HAP-1 (cell line): ENCODE data around the gene CRYBA2.

Experiments used
- DNase-seq, 2 experiments: peaks; one replicate each; pipeline ENCODE4 v3.0.0-alpha.2; 2016 to 2020; ENCODE audit warnings: low spot score in 2 of 2
- H3K27me3 ChIP-seq: fragments of 250-450 bp; sonication (Bioruptor Pico); 2 replicates; pipeline ENCODE4 v1.5.1; 2020; ENCODE audit warnings: low read depth, mild to moderate bottlenecking, moderate library complexity
- H3K36me3 ChIP-seq: fragments of 250-450 bp; sonication (Bioruptor Pico); replicated peaks from 2 replicates; pipeline ENCODE4 v1.5.1; 2020; ENCODE audit warnings: mild to moderate bottlenecking
- H3K4me1 ChIP-seq: fragments of 250-450 bp; sonication (Bioruptor Pico); 2 replicates; pipeline ENCODE4 v1.5.1; 2020; ENCODE audit warnings: mild to moderate bottlenecking
- H3K4me3 ChIP-seq: fragments of 250-450 bp; sonication (Bioruptor Pico); 2 replicates; pipeline ENCODE4 v1.5.1; 2020; ENCODE audit warnings: mild to moderate bottlenecking, moderate library complexity
- H3K9me3 ChIP-seq: fragments of 250-450 bp; sonication (Bioruptor Pico); 2 replicates; pipeline ENCODE4 v1.5.1; 2020; ENCODE audit warnings: mild to moderate bottlenecking, moderate library complexity
- in situ Hi-C: fragments of 300-500 bp; cut with MboI; formaldehyde crosslinking; loops from 3 replicates; pipeline ENCODE4 v1.14.3; 2020; ENCODE audit warnings: low sequenced_read_pairs, inconsistent platforms, mixed read lengths

The CRYBA2 gene

DNA sequence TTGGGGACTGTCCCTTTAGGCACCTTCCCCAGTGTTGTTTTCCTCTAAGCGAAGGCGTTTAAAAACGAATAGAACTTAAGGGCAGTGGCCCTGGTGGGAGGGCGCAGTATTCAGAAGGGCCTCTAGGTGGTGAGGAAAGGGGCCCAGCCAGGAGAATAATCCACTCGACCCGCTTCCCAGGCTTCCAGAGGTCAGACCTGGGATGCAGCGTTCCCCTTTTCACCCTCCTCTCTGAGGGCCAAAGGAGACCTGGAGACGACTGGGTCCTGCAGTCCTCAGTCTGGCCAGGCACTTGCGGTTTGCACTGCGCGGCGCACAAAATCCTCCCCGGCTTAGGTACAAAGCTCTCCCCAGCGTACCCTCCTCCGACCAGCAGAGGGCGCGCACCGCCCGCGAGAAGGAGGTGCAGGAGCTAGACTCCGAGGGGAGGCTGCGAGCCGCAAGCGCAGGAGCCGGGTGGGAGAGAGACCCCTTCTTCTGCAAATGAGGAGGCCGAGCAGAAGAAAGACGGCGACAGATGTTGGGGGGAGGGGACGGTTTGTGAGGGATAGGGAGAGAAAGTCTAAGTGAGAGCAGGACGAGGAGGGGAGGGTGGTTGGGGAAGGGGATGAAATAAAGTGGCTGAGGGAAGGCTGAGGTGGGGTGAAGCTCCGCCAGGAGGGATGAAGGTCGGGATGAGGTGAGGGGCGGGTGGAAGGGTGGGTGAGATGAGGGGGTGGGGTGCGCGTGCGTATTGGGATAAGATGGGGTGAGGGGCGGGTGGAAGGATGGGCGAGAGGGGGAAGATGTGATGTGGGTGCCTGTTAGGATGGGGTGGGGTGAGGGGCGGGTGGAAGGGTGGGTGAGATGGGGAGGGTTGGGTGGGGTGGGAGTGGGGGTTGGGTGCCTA lies 13.1 kb downstream of the CRYBA2 start:
- in situ Hi-C loops: no loop called here
- DNase-seq: peak; percentile 74 to 91
- Histone ChIP-seq H3K4me1 (no peaks in the 10 kb centered on the region), H3K36me3 (no peaks in the 10 kb centered on the region), H3K9me3 (no peaks in the 10 kb centered on the region), H3K4me3 (peak overlapping the region; percentile 16), H3K27me3 (peaks cover 43% of the 10 kb centered on the region)

DNA sequence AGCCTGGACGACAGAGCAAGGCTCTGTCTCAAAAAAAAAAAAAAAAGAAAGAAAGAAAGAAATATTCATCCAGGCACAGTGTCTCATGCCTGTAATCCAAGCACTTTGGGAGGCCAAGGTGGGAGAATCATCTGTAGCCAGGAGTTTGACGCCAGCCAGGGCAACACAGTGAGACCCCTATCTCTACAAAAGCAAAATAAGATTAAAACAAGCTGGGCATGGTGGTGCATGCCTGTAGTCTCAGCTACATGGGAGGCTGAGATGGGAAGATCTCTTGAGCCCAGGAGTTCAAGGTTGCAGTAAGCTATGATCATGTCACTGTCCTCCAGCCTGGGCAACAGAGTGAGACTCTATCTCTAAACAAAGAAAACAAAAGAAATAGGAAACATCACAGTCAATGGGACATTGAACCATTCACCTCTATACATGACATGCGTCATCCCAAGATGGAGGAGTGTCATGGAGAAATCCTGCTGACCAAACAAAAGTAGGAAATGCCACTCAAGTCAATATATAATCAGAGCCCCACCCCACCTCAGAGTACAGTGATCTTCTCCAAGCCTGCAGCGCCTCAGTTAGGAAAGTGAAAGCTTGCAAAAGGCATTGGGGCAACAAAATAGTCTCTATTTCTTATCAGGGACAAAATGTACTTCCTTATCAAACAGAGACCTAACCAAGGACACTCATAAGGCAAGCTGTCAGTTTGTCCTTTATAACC lies 18.0 kb downstream of the CRYBA2 start:
- DNase-seq: no peak
- no peaks in the 10 kb centered on the region for H3K4me1 ChIP-seq
- in situ Hi-C loops: no loop called here
- no peaks in the 10 kb centered on the region for H3K9me3 ChIP-seq
- no peaks in the 10 kb centered on the region for H3K36me3 ChIP-seq
- peaks cover 12% of the 10 kb centered on the region; the same call in 1 of the 2 replicates for H3K27me3 ChIP-seq
- H3K4me3 ChIP-seq: no peak overlapping the region

DNA sequence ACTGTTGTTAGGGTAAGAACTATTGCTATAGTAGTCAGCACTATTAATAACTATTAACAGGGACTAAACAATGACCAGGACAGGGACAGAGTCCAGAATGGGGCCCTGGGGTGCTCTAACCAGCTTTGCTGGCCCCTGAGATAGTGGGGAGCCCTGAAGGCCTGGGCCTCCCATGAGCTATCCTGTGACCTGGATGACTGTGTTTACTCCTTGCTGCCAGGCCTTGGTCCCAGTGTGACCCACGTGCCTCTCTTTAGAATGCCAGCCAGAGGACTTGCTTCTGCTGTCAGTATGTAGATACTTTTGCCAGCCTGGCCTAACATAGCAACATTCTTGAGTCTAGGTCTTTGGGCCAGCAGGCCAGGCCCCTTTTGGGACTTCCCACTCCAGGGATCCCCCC lies 22.3 kb downstream of the CRYBA2 start:
- peaks cover 17% of the 10 kb centered on the region for H3K27me3 ChIP-seq
- H3K4me3 ChIP-seq: no peak overlapping the region
- no peaks in the 10 kb centered on the region for H3K4me1 ChIP-seq
- no peaks in the 10 kb centered on the region for H3K36me3 ChIP-seq
- DNase-seq: no peak
- no peaks in the 10 kb centered on the region for H3K9me3 ChIP-seq
- in situ Hi-C loops: no loop called here

DNA sequence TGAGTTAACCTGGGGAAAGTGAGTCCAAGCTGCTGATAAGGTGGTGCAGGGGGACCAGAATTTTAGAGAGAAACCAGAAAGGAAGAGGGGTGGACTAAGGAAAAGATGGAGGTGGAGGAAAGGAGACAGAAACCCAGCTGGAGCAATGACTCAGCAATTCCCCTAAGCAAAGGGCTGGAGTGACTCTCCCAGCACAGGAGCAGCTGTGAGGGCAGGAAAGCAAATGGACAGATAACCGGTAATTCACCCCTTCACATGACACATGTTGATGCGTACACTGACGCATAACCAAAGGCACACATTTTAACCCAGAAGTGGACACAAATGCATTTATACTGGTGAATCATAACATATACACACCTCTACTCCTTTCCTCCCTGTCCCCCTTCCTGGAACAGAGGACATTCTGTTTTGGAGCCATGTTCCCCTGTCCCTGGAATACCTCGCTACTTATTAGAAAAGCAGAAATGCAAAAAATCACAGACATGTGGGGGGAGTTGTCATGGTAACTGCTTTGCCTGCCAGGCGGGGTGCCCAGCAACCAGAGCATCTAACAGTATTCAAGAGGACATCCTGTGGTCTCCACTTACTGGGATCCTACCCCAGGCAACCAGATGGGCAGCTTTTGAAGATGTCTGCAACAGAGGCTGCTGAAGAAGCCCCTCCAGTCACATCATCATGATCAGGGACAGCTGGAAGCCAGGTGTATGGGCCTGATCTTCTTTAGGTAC lies 29.0 kb downstream of the CRYBA2 start:
- DNase-seq: no peak
- H3K27me3 ChIP-seq: peaks cover 20% of the 10 kb centered on the region
- in situ Hi-C loops: no loop called here
- H3K4me1 ChIP-seq: peaks cover 9% of the 10 kb centered on the region
- no peaks in the 10 kb centered on the region for H3K9me3 ChIP-seq
- H3K36me3 ChIP-seq: no peaks in the 10 kb centered on the region
- H3K4me3 ChIP-seq: no peak overlapping the region

DNA sequence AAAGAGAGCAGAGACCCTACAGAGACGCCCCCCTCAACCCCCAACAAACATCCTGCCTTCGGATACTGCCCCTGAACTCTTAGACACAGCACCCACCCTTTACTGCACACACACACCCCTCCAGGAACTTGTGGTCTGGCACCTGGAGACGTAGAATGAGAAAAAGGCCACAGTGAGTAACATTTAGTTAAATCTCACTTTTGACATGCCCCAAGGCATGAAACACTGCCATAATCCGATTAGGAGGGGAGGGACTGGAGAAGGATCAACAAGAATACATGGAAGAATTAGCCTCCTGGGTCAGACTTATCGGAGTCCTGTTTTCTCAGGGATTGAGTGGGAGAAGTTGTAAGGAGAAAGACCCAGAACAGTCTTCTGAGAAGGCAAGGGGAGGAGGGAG lies 29.6 kb downstream of the CRYBA2 start:
- Histone ChIP-seq H3K36me3 (no peaks in the 10 kb centered on the region), H3K27me3 (peaks cover 20% of the 10 kb centered on the region), H3K4me1 (peaks cover 9% of the 10 kb centered on the region), H3K9me3 (no peaks in the 10 kb centered on the region), H3K4me3 (no peak overlapping the region)
- in situ Hi-C loops: no loop called here
- DNase-seq: peak; percentile 41 to 53

DNA sequence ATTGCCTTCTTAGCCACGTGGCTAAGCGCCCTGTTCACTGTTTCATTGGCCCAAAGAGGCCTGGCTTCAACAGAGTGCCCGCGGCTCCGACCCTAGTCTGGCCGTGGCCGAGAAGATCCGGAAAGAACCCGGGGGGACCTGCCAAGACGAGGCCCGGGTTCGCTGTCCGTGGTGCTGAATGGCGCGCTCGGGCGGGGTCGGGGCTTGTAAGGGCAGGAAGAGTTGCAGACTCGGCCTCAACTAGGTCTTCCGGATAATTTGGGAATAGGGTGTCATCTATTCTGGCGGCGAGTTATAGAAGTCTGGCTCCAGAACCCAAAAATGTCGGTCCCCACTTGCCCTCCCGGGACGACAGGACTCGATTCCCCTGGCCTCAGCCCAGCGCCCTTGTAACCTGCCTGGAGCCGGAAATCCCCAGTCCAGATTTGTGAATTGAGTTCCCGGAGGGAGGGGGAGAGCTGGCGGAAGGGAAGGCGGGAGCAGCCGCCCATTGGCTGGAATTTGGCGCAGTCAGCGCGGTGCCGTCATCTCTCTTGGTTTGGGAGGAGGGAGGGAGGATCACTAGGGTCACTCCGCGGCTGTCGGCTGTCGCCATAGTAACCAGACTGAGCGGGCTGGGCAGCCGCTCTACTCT lies 30.2 kb downstream of the CRYBA2 start:
- peaks cover 19% of the 10 kb centered on the region for H3K27me3 ChIP-seq
- in situ Hi-C loops: no loop called here
- peaks cover 9% of the 10 kb centered on the region for H3K4me1 ChIP-seq
- no peaks in the 10 kb centered on the region for H3K36me3 ChIP-seq
- peak overlapping the region; percentile 31 for H3K4me3 ChIP-seq
- DNase-seq: peak; percentile 88 to 93
- no peaks in the 10 kb centered on the region for H3K9me3 ChIP-seq

DNA sequence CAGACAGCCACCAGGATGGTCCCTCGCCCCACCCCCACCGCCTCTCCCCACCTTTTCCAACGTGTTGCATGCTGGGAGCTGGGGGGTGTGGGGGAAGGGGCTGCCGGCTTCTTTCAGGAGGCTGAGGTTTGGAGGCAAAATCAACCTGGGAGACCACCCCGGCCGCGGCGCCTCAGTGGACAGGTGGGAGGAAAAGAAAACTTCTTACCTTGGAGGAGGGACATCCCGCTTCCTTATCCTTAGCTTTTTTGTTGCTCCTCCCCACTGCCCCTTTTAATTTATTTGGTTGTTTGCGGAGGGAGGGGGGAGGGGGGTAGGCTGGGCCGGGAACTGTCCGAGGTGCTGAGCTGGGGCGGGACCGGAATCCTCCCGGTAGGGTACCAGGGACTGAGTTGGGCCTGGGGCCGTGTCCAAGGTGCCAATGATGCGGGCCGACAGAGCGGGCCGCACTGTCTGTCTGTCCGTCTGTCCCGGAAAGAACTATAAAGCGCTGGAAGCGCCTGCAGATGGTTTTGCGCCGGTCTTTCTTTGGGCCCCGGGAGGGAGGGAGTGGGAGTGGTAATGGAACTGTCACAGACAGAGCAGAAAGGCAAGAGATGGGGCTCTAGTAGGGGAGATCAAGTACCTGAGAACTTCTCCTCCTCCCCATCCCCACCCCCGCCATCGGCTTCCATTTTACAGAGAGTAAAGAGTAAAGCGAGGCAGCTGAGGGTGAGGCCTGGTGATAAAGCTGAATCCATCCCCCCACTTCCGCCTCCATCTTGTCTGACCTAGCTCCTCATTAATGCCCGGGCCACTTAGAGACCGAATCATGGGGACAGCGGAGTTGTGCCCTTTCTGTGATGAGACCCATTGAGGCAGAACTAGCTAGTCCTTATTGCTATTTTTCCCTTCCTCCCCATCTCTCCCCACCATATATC lies 31.3 kb downstream of the CRYBA2 start:
- in situ Hi-C loops: no loop called here
- H3K27me3 ChIP-seq: peaks cover 14% of the 10 kb centered on the region
- no peaks in the 10 kb centered on the region for H3K36me3 ChIP-seq
- no peaks in the 10 kb centered on the region for H3K9me3 ChIP-seq
- no peak overlapping the region for H3K4me3 ChIP-seq
- peak in 1 of 2 experiments; percentile 65 for DNase-seq
- H3K4me1 ChIP-seq: peaks cover 9% of the 10 kb centered on the region

DNA sequence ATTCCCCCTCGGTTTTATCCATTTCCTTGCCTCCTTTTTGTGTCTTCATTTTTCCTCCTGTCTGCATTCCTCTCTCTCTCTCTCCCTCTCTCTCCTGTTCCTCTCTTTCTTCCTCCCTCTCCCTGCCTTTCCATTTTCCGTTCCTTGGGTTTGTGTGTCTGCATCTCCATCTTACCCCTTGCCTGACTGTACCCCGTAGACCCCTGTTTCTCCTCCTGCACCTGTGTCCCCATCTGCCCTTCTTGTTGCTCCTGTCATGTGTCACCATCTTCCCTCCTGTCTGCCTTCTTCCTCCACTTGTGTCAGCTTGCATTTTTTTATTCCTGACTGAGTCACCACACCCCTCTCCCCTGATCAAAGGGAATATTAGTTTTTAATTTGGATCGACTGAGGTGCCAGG lies 32.0 kb downstream of the CRYBA2 start:
- no peaks in the 10 kb centered on the region for H3K36me3 ChIP-seq
- H3K4me1 ChIP-seq: peaks cover 9% of the 10 kb centered on the region
- H3K9me3 ChIP-seq: no peaks in the 10 kb centered on the region
- in situ Hi-C loops: no loop called here
- H3K27me3 ChIP-seq: peaks cover 14% of the 10 kb centered on the region
- no peak overlapping the region for H3K4me3 ChIP-seq
- no peak for DNase-seq

DNA sequence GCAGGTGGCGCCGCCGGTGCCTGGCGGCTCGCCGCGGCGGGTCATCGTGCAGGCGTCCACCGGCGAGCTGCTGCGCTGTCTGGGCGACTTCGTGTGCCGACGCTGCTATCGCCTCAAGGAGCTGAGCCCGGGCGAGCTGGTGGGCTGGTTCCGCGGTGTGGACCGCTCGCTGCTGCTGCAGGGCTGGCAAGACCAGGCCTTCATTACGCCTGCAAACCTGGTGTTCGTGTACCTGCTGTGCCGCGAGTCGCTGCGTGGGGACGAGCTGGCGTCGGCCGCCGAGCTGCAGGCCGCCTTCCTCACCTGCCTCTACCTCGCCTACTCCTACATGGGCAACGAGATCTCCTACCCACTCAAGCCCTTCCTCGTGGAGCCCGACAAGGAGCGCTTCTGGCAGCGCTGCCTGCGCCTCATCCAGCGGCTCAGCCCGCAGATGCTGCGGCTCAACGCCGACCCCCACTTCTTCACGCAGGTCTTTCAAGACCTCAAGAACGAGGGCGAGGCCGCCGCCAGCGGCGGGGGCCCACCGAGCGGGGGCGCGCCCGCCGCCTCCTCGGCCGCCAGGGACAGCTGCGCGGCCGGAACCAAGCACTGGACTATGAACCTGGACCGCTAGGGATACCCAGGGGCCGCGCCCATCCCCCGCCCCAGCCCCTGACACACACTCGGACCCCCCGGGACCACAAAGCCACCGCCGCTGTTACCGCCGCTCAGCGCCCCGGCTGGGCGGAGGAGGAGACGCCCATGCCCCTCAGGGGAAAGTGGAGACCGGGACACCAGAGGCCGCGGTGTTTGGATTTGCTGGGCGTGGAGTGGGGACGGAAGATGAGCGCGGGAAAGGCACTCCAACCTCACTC lies 32.7 kb downstream of the CRYBA2 start:
- in situ Hi-C loops: no loop called here
- no peak overlapping the region for H3K4me3 ChIP-seq
- peaks cover 14% of the 10 kb centered on the region for H3K27me3 ChIP-seq
- no peak for DNase-seq
- peaks cover 9% of the 10 kb centered on the region for H3K4me1 ChIP-seq
- H3K9me3 ChIP-seq: no peaks in the 10 kb centered on the region
- H3K36me3 ChIP-seq: no peaks in the 10 kb centered on the region

DNA sequence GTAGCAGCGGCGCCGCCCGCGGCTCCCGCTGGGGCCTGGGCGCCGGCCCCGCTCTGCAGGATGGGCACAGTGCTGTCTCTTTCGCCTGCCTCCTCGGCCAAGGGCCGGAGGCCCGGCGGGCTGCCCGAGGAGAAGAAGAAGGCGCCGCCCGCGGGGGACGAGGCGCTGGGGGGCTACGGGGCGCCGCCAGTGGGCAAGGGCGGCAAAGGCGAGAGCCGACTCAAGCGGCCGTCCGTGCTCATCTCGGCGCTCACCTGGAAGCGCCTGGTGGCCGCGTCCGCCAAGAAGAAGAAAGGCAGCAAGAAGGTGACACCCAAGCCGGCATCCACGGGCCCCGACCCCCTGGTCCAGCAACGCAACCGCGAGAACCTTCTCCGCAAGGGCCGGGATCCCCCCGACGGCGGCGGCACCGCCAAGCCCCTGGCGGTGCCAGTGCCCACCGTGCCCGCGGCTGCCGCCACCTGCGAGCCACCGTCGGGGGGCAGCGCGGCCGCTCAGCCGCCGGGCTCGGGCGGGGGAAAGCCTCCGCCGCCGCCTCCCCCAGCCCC lies 33.4 kb downstream of the CRYBA2 start:
- Histone ChIP-seq H3K9me3 (no peaks in the 10 kb centered on the region), H3K36me3 (no peaks in the 10 kb centered on the region), H3K4me1 (peaks cover 9% of the 10 kb centered on the region), H3K27me3 (peaks cover 14% of the 10 kb centered on the region), H3K4me3 (peak overlapping the region; percentile 38)
- no peak for DNase-seq
- in situ Hi-C loops: no loop called here

DNA sequence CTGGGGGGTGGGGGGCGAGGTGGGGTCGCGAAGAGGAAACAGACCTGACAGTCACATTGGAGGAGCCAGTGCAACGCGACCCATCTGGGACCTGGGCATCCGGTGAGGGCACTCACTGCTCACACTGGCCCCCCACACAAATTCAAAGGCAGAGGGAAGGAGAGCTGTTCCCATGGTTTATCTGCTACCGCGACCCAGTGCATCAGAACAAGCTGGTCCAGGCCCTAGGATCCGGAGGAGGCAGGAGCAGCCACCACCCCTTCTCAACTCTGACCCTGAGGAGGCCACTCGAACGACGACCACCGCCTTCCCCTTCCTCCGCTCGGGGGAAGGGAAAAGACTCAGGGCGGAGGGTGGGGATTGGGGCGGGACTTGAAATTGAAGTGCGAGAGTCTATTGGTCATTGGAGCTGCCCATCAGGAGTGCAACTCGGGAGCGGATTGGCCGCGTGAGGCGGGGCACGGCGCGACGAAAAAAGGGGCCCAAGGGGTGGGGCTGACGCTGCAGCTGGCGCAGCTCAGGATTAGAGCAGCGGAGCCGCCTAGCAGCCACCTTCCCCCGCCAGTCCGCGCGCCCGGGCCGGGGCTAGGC lies 34.0 kb downstream of the CRYBA2 start, which contains the start of gene CDK5R2:
CDK5R2 (plus strand) TSS at position 526 of the 591 bp plus-strand sequence. CDS start 155 bp downstream, outside the sequence.
- Histone ChIP-seq H3K9me3 (no peaks in the 10 kb centered on the region), H3K36me3 (no peaks in the 10 kb centered on the region), H3K4me1 (peaks cover 9% of the 10 kb centered on the region), H3K4me3 (peak within 1 kb of the TSS; percentile 38), H3K27me3 (peaks cover 14% of the 10 kb centered on the region)
- peak; percentile 86 to 96 for DNase-seq
- in situ Hi-C loops: no loop called here
